GM21367 (cell line): ENCODE data around the gene AAK1.
"Not testable (repeated sequence)": the region's sequence is repeated elsewhere in the genome, so short reads cannot be mapped to it uniquely, and the experiment has no call there.

Source experiments
- ATAC-seq: cut with Tn5 transposase; IDR thresholded peaks from one replicate; pipeline ENCODE4 v1.9.1; 2021; ENCODE audit not compliant: unreplicated experiment

The AAK1 gene

GRCh38 chr2:69660637-69661036 is 17.1 kb upstream of the AAK1 start:
- ATAC-seq = no peak

GRCh38 chr2:69659941-69660483 is 16.5 kb upstream of the AAK1 start:
- no peak for ATAC-seq

GRCh38 chr2:69659349-69659748 is 15.8 kb upstream of the AAK1 start:
- ATAC-seq = no peak

DNA sequence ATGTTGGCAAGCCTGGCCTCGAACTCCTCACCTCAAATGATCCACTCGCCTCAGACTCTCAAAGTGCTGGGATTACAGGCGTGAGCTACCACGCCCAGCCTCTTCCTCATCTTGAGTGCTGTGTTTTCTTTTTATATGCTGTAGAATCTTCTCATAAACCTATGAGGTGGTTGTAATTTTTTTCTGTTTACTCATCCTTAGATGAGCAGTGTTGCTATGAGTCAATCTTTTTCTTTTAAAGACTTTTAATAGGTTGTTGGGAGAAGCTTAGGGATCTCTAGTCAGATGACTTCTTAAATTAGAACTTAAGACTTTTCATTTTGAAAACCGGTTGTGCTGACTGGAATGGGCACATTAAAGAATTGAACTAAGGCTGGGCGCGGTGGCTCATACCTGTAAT is 8.7 kb upstream of the AAK1 start:
- ATAC-seq = no peak

DNA sequence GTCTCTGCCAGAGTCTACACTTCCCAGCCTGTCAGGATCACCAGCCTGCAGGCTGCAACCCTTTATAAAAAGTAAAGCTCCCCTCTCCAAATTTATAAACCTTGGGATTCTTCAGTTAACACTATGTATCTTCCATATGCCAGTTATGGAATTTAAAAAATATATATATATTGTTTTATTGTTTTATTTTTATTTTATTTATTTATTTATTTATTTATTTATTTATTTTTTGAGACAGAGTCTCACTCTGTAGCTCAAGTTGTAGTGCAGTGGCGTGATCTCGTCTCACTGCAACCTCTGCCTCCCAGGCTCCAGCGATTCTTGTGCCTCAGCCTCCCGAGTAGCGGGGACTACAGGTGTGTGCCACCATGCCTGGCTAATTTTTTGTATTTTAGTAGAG is 3.7 kb upstream of the AAK1 start:
- ATAC-seq = not testable (repeated sequence)

- no peak for ATAC-seq
Observed at GRCh38 chr2:69646714-69647113, 3.2 kb upstream of the AAK1 start.

GRCh38 chr2:69645921-69646320 is 2.4 kb upstream of the AAK1 start:
- no peak for ATAC-seq

GRCh38 chr2:69645031-69645431 is 1.5 kb upstream of the AAK1 start:
- ATAC-seq = no peak

DNA sequence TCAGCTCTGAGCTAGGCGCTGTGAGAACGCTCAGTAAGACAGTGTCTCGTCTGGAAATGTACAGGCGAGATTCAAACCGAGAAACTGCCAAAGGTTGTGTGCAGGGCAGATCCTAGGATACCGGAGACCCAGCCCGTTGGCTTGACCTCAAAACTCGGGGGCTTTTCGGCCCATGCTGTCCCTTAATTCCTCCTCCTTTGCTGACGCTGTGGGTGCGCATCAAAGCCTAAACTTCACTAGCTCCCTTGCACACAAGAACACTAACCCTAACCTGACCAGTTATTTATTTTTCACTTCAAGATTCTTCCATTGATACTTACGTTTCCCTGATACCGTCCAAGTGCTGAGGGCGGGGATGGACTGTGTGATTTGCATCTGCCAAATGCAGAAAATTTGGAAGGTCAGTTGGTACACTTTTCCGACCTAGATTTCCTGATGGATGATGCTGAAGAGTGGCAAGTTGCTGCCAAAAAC is 1.0 kb upstream of the AAK1 start:
- ATAC-seq = no peak

DNA sequence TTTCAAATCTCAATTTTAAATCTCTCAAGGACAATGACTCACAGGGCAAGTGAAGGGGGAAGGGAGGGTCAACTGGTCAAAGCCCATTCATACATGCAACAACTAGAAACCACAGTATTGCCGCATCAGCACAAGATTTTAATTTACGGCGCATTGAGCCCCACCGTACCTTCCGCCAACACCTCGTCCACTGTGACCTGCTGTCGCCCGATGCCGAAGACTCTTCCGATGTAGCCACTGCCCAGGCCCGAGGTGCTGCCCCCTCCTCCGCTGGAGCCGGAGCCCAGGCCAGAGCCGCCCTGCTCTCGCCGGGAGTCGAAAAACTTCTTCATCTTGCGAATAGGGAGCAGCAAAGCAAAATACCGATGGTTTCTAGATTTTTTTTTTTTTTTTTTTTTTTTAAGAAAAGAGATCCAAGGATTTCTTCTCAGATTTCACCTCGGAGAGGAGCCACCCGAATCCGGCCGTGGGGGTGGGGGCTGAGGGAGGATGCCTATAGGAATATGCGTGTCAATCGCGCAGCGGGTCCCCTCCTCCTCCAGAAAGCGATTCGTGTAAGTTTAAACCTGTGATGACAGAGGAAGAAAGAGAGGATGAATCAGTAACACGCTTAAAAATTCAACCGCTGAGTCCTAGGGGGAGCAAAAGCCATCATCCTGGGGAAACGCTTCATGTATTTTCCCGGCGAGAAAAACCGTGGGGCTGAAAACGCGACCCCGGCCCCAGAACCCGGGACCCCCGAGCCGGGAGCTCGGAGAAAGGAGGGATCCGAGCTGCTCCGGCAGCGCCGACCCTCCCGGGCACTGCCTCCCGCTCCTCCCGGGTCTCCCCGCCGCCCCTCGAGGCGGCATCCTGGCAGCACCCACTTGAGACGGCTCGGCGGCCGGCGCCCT is 584 bp downstream of the AAK1 start:
- no peak for ATAC-seq

DNA sequence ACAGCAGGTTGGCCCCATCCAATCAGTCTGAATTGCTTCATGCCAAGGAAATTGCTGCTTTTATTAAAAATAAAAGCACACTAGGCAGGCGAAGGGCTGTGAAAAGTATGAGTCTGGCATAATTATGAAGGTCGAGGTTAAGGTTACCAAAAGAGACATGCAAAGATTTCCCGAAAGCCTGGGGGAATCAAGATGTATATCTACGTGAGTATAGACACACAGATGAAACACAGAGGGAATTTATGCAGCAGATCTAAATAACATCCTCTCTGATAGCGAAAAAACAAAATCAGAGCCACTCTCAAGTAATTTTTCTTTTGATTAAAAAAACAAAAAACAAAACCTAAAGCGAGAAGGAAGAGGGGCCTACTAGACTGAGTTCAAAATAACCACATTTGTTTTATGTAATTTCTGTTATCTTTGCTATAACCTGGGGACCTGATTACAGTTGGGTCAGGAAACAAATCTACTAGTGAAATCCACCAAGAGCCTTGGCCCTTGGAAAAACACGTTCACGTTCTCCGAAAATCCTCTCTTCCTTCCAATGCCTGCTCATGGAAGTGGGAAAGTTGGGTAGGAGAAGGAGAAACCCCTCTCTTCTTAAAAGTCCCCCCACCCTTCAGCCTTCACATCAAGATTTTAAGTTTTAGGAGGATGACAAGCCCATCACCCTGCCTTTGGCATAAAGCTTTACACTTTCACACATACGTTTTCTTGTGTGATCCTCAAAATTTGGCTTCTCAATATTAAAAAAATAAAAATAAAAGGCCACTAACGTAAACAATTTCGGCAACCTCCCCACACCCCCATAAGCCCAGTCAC is 1.4 kb downstream of the AAK1 start:
- no peak for ATAC-seq

- no peak for ATAC-seq
Observed at GRCh38 chr2:69641471-69641870, 2.1 kb downstream of the AAK1 start.

DNA sequence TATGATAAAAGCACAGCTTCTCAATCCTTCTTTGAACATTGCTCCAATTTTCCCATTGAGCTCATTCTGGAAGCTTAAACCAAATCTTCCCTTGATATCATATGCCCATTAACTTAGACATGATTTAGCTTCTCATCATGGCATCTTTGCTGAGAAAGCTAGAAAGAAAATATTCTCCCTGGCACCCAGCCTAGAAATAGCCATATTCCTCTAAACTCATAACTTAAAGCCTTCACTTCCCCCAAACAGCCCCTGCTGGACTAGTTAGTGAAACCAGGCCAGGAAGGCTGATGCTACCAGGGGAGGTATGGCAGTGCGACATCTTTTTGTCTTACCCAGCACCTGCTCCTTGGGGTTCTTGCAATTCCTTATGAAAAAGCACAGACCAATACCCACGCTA is 4.3 kb downstream of the AAK1 start:
- no peak for ATAC-seq

DNA sequence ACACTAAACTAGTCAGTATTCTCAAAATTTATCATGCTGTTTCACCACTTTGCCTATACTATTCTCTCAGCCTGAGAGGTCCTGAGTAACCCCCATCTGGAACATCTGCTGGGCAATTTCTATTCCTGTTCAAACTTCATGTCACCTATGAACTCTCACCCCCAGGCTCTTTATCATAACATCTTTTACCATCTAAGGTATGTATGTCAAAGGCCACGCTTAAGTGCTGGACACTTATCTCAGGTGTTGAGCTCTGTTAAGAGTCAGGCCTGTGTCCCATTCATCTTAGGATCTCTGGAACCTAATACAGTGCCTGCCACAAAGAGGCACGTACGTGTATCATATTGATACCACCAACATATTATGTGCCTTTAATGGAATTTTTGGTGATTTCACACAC is 4.9 kb downstream of the AAK1 start:
- ATAC-seq = no peak

GRCh38 chr2:69637923-69638322 is 5.6 kb downstream of the AAK1 start:
- ATAC-seq = no peak

DNA sequence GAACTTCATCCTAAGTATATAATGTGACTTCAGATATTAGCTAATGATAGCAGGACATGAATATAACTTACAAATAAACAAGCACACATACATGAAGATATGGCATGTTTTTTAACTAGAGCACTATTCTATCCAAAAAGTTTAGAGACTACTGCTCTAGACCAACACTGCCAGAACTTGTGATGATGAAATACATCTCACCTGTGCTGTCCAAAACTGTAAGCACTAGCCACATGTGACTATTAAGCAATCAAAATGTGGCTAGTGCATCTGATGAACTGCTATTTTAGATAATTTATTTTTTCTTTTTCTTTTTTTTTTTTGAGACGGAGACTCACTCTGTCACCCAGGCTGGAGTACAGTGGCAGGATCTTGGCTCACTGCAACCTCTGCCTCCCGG is 7.1 kb downstream of the AAK1 start:
- ATAC-seq = no peak

GRCh38 chr2:69635432-69635831 is 8.1 kb downstream of the AAK1 start:
- ATAC-seq = no peak

GRCh38 chr2:69634196-69634821 is 9.2 kb downstream of the AAK1 start:
- ATAC-seq = no peak

DNA sequence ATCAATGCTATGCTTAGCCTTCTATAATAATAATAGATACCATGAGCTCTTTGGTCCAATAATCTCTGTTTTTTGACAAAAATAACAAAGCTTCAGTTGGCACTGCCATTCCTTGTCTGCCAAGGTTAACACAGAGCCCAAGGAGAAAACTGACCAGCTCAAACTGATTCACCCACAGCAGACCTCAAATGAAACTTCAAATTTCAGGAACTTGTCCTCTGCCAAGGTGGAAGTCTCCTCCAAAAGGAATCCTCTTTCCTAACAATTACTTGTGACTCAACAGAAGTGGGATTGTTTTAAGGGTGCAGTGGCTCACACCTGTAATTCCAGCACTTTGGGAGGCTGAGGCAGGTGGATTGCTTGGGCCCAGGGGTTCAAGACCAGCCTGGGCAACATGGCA is 12.1 kb downstream of the AAK1 start:
- no peak for ATAC-seq

DNA sequence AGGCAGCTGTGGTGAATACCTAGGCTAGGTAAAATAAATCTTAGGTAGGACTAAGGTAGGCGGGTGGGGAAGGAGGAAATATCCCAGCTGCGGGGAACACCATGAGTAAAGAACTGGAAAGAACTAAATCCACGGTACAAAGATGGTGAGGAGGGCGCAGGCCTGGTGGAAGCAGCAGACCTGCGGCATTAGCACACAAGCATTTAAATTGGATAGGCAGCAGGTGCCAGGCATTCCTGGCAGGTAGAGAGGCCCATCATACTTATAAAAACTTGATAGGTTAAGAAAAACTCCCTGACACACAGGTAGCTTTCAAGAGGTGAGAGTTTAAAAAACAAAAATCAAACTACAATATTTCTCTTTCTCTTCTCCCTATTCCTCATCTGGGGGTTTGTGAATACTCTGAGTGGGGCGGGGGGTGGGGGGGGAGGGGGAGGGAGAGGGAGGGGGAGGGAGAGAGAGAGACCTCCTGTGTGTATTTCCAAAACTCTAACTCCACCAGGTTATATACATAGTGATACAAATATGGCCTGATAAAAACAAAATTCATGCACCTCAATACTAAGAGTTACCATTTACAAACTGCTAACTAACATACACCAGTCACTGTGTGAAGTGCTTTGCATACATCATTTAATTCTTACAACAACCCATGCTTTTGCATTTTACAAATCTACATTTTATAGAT is 13.5 kb downstream of the AAK1 start:
- no peak for ATAC-seq
